ES-I3 (cell line): ENCODE results near the gene RAPH1.
"Not testable (repeated sequence)": the region's sequence is repeated elsewhere in the genome, so short reads cannot be mapped to it uniquely, and the experiment has no call there.

Source experiments
- H3K36me3 ChIP-seq: 2 replicates; pipeline ENCODE4 v1.6.1; 2013; ENCODE audit warnings: mild to moderate bottlenecking, low read length, control low read depth, moderate library complexity; ENCODE audit not compliant: insufficient read depth
- H3K4me1 ChIP-seq: 2 replicates; pipeline ENCODE4 v1.6.1; 2013; ENCODE audit warnings: mild to moderate bottlenecking, control low read depth, low read length; ENCODE audit not compliant: insufficient read depth
- H3K9ac ChIP-seq: 2 replicates; pipeline ENCODE4 v1.6.1; 2013; ENCODE audit warnings: low read depth, mild to moderate bottlenecking, low read length, moderate library complexity
- H3K9me3 ChIP-seq: 2 replicates; pipeline ENCODE4 v1.6.1; 2013; ENCODE audit warnings: mild to moderate bottlenecking, low read length, moderate library complexity; ENCODE audit not compliant: control insufficient read depth, insufficient read depth

RAPH1 gene

GRCh38 chr2:203533676-203534591 lies 1.2 kb downstream of the RAPH1 start:
- Histone ChIP-seq H3K9ac (peak overlapping the region; percentile 84), H3K9me3 (no peaks in the 10 kb centered on the region), H3K4me1 (peaks cover 7% of the 10 kb centered on the region), H3K36me3 (no peaks in the 10 kb centered on the region)

DNA sequence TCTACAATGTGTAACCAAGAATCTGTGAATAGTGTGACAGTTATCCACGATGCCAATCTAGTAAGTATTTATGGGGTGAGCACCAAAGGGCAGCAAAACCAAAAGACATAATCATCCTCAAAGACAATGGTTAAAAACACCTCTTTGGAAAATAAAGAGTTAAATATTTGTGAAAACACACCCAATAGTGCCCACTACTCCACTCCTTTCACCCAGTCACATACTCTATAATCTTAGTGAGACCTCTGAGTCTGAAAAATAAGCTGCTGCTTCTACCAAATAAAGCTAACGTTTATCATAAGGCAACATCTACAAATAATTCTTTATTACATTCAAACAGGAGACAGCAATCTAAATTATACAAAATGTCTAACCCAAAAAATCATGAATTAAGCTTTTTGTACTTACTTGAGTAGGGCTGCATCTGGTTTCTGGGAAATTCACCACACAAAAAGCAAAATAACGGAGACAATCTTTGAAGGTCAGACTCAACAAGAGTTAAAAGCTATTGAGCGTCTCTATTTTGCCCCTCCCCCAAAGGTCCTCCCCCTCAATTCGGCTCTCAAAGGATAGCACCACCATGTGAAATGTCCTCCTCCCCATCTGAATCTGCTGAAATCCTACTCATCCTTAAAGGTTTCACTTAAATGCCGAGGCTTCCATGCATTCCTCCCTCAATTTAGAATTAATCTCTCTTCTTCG lies 2.0 kb downstream of the RAPH1 start:
- Histone ChIP-seq H3K9me3 (no peaks in the 10 kb centered on the region), H3K4me1 (peaks cover 7% of the 10 kb centered on the region), H3K9ac (peak overlapping the region; percentile 49; the same call in 1 of the 2 replicates), H3K36me3 (no peaks in the 10 kb centered on the region)

- no peaks in the 10 kb centered on the region for H3K36me3 ChIP-seq
- H3K4me1 ChIP-seq: peaks cover under 1% of the 10 kb centered on the region; the same call in 1 of the 2 replicates
- no peaks in the 10 kb centered on the region for H3K9me3 ChIP-seq
- no peak overlapping the region for H3K9ac ChIP-seq
Observed at GRCh38 chr2:203527719-203528118, 7.4 kb downstream of the RAPH1 start.

DNA sequence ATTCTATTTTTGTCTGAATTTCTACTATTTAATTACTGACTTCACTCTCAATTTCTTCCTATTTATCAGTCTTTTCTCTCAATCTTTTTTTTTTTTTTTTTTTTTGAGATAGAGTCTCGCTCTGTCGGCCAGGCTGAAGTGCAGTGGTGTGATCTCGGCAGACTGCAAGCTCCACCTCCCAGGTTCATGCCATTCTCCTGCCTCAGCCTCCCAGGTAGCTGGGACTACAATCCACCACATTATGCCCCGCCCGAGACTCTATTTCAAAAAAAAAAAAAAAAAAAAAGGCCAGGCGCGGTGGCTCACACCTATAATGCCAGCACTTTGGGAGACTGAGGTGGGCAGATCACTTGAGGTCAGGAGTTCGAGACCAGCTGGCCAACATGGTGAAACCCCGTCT lies 21.8 kb downstream of the RAPH1 start:
- not testable (repeated sequence) for H3K36me3 ChIP-seq, H3K9me3 ChIP-seq, H3K9ac ChIP-seq, H3K4me1 ChIP-seq

GRCh38 chr2:203510941-203511305 lies 24.2 kb downstream of the RAPH1 start:
- H3K4me1 ChIP-seq: no peaks in the 10 kb centered on the region
- no peaks in the 10 kb centered on the region for H3K36me3 ChIP-seq
- H3K9ac ChIP-seq: no peak overlapping the region
- H3K9me3 ChIP-seq: 0 out of 2 replicates have a peak, but pooled peaks cover 3% of the 10 kb centered on the region

GRCh38 chr2:203510256-203510940 lies 24.7 kb downstream of the RAPH1 start:
- H3K4me1 ChIP-seq: no peaks in the 10 kb centered on the region
- H3K9me3 ChIP-seq: 0 out of 2 replicates have a peak, but pooled peaks cover 3% of the 10 kb centered on the region
- no peaks in the 10 kb centered on the region for H3K36me3 ChIP-seq
- H3K9ac ChIP-seq: no peak overlapping the region

DNA sequence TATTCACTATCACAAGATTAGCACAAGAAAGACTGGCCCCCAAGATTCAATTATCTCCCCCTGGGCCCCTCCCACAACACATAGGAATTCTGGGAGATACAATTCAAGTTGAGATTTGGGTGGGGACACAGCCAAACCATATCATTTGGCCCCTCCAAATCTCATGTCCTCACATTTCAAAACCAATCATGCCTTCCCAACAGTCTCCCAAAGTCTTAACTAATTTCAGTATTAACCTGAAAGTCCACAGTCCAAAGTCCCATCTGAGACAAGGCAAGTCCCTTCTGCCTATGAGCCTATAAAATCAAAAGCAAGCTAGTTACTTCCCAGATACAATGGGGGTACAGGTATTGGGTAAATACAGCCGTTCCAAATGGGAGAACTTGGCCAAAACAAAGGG lies 31.6 kb downstream of the RAPH1 start:
- H3K9ac ChIP-seq, H3K4me1 ChIP-seq, H3K9me3 ChIP-seq: not testable (repeated sequence)

GRCh38 chr2:203501873-203502272 lies 33.2 kb downstream of the RAPH1 start:
- Histone ChIP-seq H3K4me1 (no peaks in the 10 kb centered on the region), H3K36me3 (no peaks in the 10 kb centered on the region), H3K9me3 (no peaks in the 10 kb centered on the region), H3K9ac (no peak overlapping the region)

More for the DNA sequence above, 31.6 kb downstream of the RAPH1 start:
- not testable (repeated sequence) for H3K36me3 ChIP-seq

DNA sequence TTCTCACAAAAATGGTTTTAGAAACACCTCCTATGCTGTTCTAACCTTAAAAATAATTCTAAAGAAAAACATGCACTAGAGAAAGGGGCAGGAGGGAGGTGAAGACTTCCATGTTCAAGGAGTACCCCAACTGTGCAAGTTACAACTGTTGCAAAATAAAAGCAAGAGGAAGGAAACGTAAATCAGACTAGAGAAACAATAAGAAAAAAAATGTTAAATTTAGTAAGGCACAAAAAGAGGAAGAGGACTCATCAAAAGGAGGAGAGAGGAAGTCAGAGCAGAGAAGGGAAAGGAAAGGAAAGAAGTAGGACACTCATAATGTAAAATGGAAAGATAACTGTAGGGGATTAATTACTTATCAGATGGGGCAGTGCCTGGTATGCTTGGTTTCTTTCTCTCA lies 34.1 kb downstream of the RAPH1 start:
- Histone ChIP-seq H3K36me3 (no peaks in the 10 kb centered on the region), H3K9me3 (no peaks in the 10 kb centered on the region), H3K9ac (no peak overlapping the region), H3K4me1 (no peaks in the 10 kb centered on the region)

DNA sequence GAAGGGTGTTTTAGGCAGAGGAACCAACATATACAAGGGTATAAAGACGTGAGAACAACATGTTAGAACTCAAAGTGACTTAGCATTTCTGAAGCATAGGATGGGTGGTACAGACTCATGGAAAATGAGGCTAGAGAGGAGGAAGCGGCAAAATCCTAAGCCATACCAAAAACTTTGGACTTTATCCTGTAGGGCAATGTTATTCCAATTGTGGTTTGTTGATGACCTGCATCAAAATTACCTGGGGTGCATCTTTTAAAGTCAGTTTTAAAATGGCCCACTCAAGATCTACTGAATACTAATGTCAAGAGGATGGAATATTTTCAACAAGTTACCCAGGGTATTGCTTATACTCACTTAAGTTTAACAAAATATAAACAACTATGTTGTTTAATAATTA lies 34.8 kb downstream of the RAPH1 start:
- Histone ChIP-seq H3K36me3 (no peaks in the 10 kb centered on the region), H3K9ac (no peak overlapping the region), H3K9me3 (no peaks in the 10 kb centered on the region), H3K4me1 (no peaks in the 10 kb centered on the region)

DNA sequence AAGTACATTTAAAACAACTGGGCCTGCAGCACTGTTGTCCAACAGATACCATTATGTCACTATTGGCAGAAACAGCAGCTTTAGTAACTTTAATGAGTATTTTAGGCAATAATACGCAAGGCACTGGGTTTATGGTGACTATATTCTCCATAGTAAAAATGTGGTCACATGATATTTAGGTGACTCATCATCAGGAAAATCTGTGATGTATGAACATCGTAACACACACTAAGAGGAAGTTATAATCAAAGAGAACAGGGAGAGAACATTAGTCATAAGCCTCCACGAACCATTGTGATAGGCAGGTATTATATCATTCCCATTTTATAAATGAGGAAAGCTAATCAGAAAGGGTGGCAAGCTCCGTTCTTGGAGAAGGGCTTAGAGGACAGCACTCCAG lies 36.9 kb downstream of the RAPH1 start:
- Histone ChIP-seq H3K36me3 (no peaks in the 10 kb centered on the region), H3K9ac (no peak overlapping the region), H3K9me3 (no peaks in the 10 kb centered on the region), H3K4me1 (no peaks in the 10 kb centered on the region)

- Histone ChIP-seq H3K36me3 (no peaks in the 10 kb centered on the region), H3K9ac (no peak overlapping the region), H3K4me1 (no peaks in the 10 kb centered on the region), H3K9me3 (no peaks in the 10 kb centered on the region)
Observed at GRCh38 chr2:203492965-203493364, 42.1 kb downstream of the RAPH1 start.

DNA sequence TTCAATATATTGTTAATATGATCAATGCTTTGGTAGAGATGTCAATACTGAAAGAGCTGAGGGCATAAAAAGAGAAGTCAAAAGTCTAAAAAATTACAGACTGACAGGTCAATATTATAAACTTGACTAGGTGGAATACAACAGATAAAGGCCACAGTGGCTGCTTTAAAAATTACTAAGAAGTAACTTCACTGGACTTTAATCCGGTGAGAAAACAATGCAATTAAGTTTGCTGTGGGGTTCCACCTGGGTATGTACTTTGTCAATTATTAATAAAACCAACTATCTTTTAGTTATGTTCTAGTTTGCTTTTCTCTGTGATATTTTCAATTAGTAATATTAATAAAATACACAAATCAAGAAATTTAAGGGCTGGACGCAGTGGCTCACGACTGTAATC lies 44.7 kb downstream of the RAPH1 start:
- H3K36me3 ChIP-seq: no peaks in the 10 kb centered on the region
- H3K9ac ChIP-seq: no peak overlapping the region
- no peaks in the 10 kb centered on the region for H3K4me1 ChIP-seq
- H3K9me3 ChIP-seq: no peaks in the 10 kb centered on the region

- Histone ChIP-seq H3K36me3 (no peaks in the 10 kb centered on the region), H3K4me1 (no peaks in the 10 kb centered on the region)
Observed at GRCh38 chr2:203489531-203489930, 45.6 kb downstream of the RAPH1 start.

More at GRCh38 chr2:203489531-203489930, 45.6 kb downstream of the RAPH1 start:
- no peaks in the 10 kb centered on the region for H3K9me3 ChIP-seq
- no peak overlapping the region for H3K9ac ChIP-seq
